Esophagus muscularis mucosa (tissue), 3 donors: ENCODE data around the gene CBX6.

Source experiments
- POLR2A ChIP-seq: fragments of 450-650 bp; IDR thresholded peaks from one replicate; pipeline ENCODE4 v1.6.1; 2017; ENCODE audit warnings: antibody characterized with exemption, moderate library complexity, mild to moderate bottlenecking, low read depth
- POLR2AphosphoS5 ChIP-seq, 2 donors: sonication (generic); formaldehyde crosslinking; IDR thresholded peaks; one replicate each; pipeline ENCODE4 v1.6.1; 2017; ENCODE audit warnings: antibody characterized with exemption in 2 of 2
- TF ChIP-seq, protein P1 (sequence below), 3 experiments: fragments of 200-600 bp in 2 of 3; fragments of 450-650 bp in 1 of 3; sonication (generic) in 2 of 3; IDR thresholded peaks; one replicate each; pipeline ENCODE4 v1.5.1; 2017 to 2019; ENCODE audit warnings: antibody characterized with exemption in 3 of 3, mild to moderate bottlenecking in 2 of 3, moderate library complexity in 1 of 3

DNA sequence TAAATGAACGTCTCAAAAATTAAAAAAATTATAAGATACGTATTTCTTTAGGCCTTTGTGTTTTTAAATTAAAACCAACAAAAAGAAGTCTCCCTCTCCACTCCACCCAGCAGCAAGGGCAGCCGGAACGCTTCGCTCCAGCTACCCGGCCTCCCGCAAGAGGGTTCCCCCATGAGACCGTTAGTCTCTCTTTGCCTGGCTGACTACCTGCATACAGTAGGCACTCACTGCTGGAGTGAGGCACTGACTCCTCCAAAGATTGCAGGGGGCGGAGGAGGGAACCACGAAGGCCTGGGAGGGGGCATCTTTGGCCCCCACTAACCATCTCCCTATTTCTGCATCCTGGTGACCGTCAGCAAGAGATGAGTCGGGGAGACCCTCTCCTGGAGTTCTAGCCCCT lies 10.1 kb downstream of the CBX6 start:
- TF ChIP-seq POLR2A (no peak), POLR2AphosphoS5 (IDR thresholded peaks at IDR 0.05) (peak in 1 of 2 donors; percentile 12)
- TF ChIP-seq, protein P1, sequence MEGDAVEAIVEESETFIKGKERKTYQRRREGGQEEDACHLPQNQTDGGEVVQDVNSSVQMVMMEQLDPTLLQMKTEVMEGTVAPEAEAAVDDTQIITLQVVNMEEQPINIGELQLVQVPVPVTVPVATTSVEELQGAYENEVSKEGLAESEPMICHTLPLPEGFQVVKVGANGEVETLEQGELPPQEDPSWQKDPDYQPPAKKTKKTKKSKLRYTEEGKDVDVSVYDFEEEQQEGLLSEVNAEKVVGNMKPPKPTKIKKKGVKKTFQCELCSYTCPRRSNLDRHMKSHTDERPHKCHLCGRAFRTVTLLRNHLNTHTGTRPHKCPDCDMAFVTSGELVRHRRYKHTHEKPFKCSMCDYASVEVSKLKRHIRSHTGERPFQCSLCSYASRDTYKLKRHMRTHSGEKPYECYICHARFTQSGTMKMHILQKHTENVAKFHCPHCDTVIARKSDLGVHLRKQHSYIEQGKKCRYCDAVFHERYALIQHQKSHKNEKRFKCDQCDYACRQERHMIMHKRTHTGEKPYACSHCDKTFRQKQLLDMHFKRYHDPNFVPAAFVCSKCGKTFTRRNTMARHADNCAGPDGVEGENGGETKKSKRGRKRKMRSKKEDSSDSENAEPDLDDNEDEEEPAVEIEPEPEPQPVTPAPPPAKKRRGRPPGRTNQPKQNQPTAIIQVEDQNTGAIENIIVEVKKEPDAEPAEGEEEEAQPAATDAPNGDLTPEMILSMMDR (IDR thresholded peaks at IDR 0.05), result no peak
